ENCODE results near the gene DCUN1D3. TPM values are rescaled to one million over a fixed set of nuclear protein-coding genes. Genes with fewer than 3 reads are reported as not detected.

The DCUN1D3 gene
- total RNA-seq, 1 experiment from 2014 or later = 14.6 TPM

DNA sequence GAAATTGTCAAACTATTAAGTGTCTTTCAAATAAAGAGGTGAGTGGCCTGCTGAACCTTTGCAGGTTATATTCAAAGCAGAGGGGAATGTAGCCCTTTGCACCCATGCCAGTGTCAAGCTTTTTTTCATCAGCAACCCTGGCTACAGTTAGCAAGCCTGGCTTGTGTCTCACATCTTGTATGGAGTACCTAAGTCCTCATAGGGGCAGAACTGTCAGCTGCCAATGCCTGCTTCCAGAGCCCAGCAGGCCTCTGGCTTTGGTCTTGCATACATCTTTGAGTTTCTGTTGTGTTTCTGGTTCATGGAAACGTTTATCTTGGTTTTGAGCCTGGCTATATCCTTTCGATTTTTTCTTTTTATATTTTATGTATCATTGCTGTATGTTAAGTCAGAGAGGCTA is 67.1 kb downstream of the DCUN1D3 start:
- no peak for DNase-seq
- H3F3A ChIP-seq (ENCODE audit: insufficient read depth, low read depth) = no peaks in the 10 kb centered on the region
- no peaks in the 10 kb centered on the region for H3K9me2 ChIP-seq (ENCODE audit: insufficient read depth)
- no peak overlapping the region for H2AFZ ChIP-seq
- H3K27me3 ChIP-seq (ENCODE audit: insufficient read depth, low read depth) = no peaks in the 10 kb centered on the region
- no peaks in the 10 kb centered on the region for H3K36me3 ChIP-seq (ENCODE audit: low read depth)
- intact Hi-C loops (cut with micrococcal nuclease; ENCODE audit: unreplicated experiment) = no loop called here
- no peaks in the 10 kb centered on the region for H4K20me1 ChIP-seq (ENCODE audit: insufficient read depth)
- no peaks in the 10 kb centered on the region for H3K9me3 ChIP-seq (ENCODE audit: insufficient read depth, low read depth)
- no peak overlapping the region for H3K4me2 ChIP-seq
- no peak overlapping the region for H3K27ac ChIP-seq
- TF ChIP-seq EZH2 (IDR thresholded peaks at IDR 0.05; ENCODE audit: low read depth) = no peak
- TF ChIP-seq, protein P1, sequence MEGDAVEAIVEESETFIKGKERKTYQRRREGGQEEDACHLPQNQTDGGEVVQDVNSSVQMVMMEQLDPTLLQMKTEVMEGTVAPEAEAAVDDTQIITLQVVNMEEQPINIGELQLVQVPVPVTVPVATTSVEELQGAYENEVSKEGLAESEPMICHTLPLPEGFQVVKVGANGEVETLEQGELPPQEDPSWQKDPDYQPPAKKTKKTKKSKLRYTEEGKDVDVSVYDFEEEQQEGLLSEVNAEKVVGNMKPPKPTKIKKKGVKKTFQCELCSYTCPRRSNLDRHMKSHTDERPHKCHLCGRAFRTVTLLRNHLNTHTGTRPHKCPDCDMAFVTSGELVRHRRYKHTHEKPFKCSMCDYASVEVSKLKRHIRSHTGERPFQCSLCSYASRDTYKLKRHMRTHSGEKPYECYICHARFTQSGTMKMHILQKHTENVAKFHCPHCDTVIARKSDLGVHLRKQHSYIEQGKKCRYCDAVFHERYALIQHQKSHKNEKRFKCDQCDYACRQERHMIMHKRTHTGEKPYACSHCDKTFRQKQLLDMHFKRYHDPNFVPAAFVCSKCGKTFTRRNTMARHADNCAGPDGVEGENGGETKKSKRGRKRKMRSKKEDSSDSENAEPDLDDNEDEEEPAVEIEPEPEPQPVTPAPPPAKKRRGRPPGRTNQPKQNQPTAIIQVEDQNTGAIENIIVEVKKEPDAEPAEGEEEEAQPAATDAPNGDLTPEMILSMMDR (conservative IDR thresholded peaks at IDR 0.05) = no peak
- no peak overlapping the region for H3K4me3 ChIP-seq
- H3K79me2 ChIP-seq (ENCODE audit: low read depth) = no peaks in the 10 kb centered on the region
- BruUV-seq (replicated peaks) = no TSS peak
- CTCF ChIA-PET = no interaction called here
- H3K4me1 ChIP-seq (replicated peaks; ENCODE audit: insufficient read depth) = no peaks in the 10 kb centered on the region
- POLR2A ChIA-PET (ENCODE audit: unreplicated experiment) = no interaction called here

DNA sequence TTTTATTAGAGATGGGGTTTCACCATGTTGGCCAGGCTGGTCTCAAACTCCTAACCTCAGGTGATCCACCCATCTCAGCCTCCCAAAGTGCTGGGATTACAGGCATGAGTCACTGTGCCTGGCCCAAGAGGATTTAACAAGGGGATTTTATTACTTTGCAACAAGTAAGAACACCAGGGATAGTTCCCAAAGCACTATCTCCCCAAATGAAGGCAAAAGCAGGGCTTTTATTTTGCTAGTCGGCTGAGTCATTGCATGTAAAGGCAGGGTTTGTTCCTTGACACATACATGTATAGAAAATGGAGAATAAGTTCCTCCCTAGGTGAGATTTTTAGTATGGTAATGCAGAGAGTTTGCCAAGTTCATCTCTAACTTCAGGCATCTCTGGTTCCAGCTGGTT is 69.8 kb downstream of the DCUN1D3 start:
- POLR2A ChIA-PET (ENCODE audit: unreplicated experiment) = interaction anchor here (0.7 kb wide), 1 partner anchor 73 kb away, joined by 4 read pairs; no protein-coding TSS in a partner anchor
- H4K20me1 ChIP-seq (ENCODE audit: insufficient read depth) = no peaks in the 10 kb centered on the region
- CTCF ChIA-PET = no interaction called here

DNA sequence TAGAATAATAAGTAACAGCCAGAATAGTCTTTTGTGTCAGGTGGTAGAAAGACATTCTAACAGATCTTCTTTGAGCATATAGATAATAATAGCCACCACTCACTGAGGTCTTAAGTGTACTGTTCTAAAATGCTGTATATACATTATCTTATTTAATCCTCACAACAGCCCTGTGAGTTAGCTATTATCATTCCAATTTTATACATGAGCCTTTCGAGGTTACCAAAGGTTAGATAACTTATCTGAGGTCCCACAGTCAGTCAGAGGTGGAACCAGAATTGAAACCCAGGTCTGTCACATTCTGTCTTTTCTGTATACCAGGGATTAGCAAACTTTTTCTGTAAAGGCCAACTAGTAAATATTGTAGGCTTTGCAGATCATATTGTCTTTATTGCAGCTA is 70.6 kb downstream of the DCUN1D3 start:
- no TSS peak for BruUV-seq (replicated peaks)
- H3K27ac ChIP-seq = no peak overlapping the region
- H4K20me1 ChIP-seq (ENCODE audit: insufficient read depth) = no peaks in the 10 kb centered on the region
- TF ChIP-seq, protein P1 (conservative IDR thresholded peaks at IDR 0.05) = no peak
- no peak for TF ChIP-seq EZH2 (IDR thresholded peaks at IDR 0.05; ENCODE audit: low read depth)
- intact Hi-C loops (cut with micrococcal nuclease; ENCODE audit: unreplicated experiment) = no loop called here
- H3K79me2 ChIP-seq (ENCODE audit: low read depth) = no peaks in the 10 kb centered on the region
- no peaks in the 10 kb centered on the region for H3K9me3 ChIP-seq (ENCODE audit: insufficient read depth, low read depth)
- H3K4me2 ChIP-seq = no peak overlapping the region
- H3F3A ChIP-seq (ENCODE audit: insufficient read depth, low read depth) = no peaks in the 10 kb centered on the region
- H3K27me3 ChIP-seq (ENCODE audit: insufficient read depth, low read depth) = no peaks in the 10 kb centered on the region
- H3K9me2 ChIP-seq (ENCODE audit: insufficient read depth) = no peaks in the 10 kb centered on the region
- peaks cover 3% of the 10 kb centered on the region; the same call in 1 of the 2 replicates for H3K36me3 ChIP-seq (ENCODE audit: low read depth)
- H3K4me3 ChIP-seq = no peak overlapping the region
- POLR2A ChIA-PET (ENCODE audit: unreplicated experiment) = no interaction called here
- H2AFZ ChIP-seq = no peak overlapping the region
- CTCF ChIA-PET = no interaction called here
- no peaks in the 10 kb centered on the region for H3K4me1 ChIP-seq (replicated peaks; ENCODE audit: insufficient read depth)
- DNase-seq = no peak

More for the DNA sequence above, 69.8 kb downstream of the DCUN1D3 start:
- Histone ChIP-seq H3K27me3 (ENCODE audit: insufficient read depth, low read depth) (no peaks in the 10 kb centered on the region), H3K27ac (no peak overlapping the region), H3K4me3 (no peak overlapping the region), H3K36me3 (ENCODE audit: low read depth) (peaks cover 3% of the 10 kb centered on the region; the same call in 1 of the 2 replicates), H3K4me2 (no peak overlapping the region), H3K4me1 (replicated peaks; ENCODE audit: insufficient read depth) (no peaks in the 10 kb centered on the region), H3K79me2 (ENCODE audit: low read depth) (no peaks in the 10 kb centered on the region), H3K9me2 (ENCODE audit: insufficient read depth) (no peaks in the 10 kb centered on the region), H3F3A (ENCODE audit: insufficient read depth, low read depth) (no peaks in the 10 kb centered on the region), H3K9me3 (ENCODE audit: insufficient read depth, low read depth) (no peaks in the 10 kb centered on the region), H2AFZ (no peak overlapping the region)
- no TSS peak for BruUV-seq (replicated peaks)
- TF ChIP-seq EZH2 (IDR thresholded peaks at IDR 0.05; ENCODE audit: low read depth) = no peak
- TF ChIP-seq, protein P1 (conservative IDR thresholded peaks at IDR 0.05) = no peak
- intact Hi-C loops (cut with micrococcal nuclease; ENCODE audit: unreplicated experiment) = no loop called here
- DNase-seq = no peak
